Raji (cell line): Measurements from ENCODE around the gene MYH6.

Experiments
- POLR2A ChIP-seq: IDR thresholded peaks from 2 replicates; pipeline ENCODE4 v1.6.1; 2011; ENCODE audit warnings: low read depth, low read length, control low read depth; ENCODE audit not compliant: insufficient read depth

MYH6 gene

DNA sequence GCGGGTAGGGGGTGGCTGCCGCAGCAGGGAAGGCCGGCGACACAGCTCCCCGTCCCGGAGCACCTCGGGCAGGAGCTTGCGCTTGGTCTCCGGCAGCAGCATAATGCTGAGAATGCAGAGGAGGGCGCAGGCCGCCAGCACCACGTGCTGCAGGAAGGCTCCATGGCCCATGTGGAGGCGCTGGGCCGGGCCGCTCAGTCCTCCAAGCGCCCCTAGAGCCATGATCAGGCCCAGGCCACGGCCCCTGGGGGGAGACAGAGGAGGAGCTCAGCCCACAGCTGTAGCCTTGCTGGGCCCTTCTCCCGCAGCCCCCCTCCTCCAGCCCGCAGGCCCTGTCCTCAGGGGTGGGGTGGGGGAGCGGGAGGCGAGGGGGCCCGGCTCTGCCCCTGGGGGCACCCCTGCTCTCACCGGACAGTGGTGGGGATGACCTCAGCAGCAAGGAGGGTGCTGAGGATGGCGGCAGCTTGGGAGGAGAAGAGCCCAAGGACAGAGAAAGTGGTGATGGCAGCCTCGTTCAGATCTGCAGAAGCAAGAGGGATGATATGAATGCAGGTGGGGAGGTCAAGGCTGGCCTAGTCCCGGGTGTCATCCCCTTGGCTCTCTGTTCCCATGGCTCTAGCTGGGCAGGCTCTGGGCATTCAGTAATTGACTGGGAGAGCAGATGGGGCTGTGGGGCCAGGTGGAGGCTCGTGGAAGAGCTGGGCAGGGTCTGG is 61.2 kb downstream of the MYH6 start:
- TF ChIP-seq POLR2A: no peak

DNA sequence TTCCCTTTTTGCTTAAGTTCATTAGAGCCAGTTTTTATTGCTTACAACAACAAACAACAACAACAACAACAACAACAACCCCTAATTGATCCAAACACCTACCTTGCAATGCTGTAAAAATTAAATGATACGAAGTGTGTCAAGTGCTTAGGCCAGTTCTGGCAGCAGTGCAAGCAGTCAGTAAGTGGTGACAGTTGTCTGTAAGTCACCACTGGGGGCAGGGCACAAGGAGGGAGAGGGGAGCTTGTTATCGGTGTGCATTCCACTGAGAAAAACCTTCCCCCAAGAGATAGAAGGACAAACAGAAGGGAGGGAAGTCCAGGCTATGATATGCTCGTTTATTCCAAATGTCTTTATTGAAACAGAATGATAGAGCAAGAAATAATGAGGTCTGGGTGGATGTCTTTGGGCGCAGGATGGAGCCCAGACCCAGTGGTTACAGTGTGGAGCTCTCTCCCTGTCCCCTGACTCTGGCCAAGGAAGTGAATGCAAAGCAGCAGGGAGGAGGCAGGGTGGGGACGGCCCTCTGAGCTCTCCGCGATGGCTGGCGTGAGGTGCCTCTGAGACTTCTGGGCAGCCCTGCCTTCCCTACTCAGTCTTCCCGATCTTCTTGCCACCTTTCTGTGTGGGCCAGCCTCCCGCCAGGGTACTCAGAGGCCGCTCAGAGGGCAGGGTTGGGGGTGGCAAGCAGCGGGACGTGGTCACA is 61.9 kb downstream of the MYH6 start:
- no peak for TF ChIP-seq POLR2A

DNA sequence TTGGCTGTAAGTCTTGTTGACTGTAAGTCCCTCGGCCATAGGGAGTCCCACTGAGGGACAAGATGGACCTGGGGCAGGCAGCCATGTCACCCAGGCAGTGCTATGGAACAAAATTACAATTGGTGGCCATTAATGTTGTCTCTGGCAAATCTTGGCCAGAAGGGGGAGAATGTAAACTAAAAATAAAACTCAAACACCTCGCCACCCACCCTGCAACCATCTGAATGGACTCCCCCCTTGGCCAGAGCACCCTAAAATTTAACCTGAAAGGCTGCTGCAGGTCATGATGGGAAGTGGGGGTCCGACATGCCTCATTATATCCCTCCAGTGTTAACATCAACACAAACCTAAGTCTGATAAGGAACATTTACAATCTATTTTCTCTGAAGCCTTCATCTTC is 63.6 kb downstream of the MYH6 start:
- TF ChIP-seq POLR2A: no peak

DNA sequence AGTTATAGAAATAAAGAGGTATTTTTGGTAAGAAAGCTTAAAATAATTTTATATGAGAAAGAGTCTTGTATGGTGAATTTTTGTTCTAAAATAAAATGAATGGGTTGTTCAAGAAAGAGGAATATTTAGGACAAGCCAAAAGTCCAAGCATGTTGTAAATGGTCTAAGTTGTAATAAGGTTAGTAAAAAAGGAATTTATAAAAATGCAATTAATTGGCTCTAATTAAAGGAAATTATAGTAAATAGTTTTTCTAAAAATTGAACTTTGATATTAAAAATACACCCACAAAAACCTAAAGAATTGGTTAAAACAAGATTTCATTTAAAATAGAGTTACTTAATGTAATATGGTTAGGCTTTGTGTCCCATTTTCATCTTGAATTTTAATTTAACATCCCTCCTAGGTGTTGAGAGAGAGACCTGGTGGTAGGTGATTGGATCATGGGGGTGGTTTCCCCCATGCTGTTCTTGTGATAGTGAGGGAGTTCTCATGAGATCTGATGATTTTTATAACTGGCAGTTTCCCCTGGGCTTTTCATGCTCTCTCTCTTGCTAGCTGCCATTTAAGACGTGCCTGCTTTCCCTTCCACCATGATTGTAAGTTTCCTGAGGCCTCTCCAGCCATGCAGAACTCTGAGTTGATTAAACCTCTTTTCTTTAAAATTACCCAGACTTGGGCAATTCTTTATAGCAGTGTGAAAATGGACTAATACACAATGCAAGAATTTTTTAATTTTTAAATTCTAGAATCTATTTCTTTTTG is 68.4 kb downstream of the MYH6 start:
- TF ChIP-seq POLR2A: no peak

DNA sequence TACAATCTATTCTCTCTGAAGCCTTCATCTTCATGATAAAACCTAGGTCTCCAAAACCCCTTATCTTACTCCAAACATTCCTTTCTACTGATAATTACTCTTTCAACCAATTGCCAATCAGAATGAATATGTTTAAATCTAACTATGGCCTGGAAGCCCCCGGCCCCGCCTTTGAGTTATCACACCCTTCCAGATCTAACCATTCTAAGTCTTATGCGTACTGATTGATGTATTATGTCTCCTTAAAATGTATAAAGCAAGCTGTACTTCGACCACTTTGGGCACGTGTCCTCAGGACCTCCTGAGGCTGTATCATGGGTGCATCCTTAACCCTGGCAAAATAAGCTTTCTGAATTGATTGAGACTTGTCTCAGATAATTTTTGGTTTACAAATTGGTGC is 72.5 kb downstream of the MYH6 start:
- TF ChIP-seq POLR2A: no peak
